ENCODE data around the gene ASIC1. TPM values are rescaled to one million over a fixed set of nuclear protein-coding genes. Genes with fewer than 3 reads are reported as not detected.

Gene ASIC1
- total and polyA plus RNA-seq, 2 of the 13 experiments (the other 11 are each of a cell fraction or from before 2014, with no cell fraction given) = 0.44 to 1.5 TPM

- H2AFZ ChIP-seq (ENCODE audit: low read length) = no peak overlapping the region
- FAIRE-seq (no peak), DNase-seq (ENCODE audit: low spot score) (no peak), ATAC-seq (peak; percentile 13; the same call in 2 of the 3 replicates)
- intact Hi-C loops (cut with micrococcal nuclease; ENCODE audit: unreplicated experiment) (loop anchor here (2.0 kb wide), 2 partner anchors 25 to 315 kb away; partner anchors contain the start of gene LARP4), in situ Hi-C loops (cut with HindIII; ENCODE audit: extremely low pct_ligation_motif_present, low pct_unique_long_range_greater_than_20kb) (no loop called here)
- CTCF ChIA-PET (ENCODE audit: low intra/inter-chr PET ratio, low total read pairs) = no interaction called here
- H3K9me3 ChIP-seq (ENCODE audit: low read length) = no peaks in the 10 kb centered on the region
- H3K9ac ChIP-seq (ENCODE audit: insufficient read depth, low read depth, low read length) = peak overlapping the region; percentile 74
- H3K36me3 ChIP-seq (replicated peaks in 1 of 2; ENCODE audit: control insufficient read depth in 1 of 2, insufficient read depth in 2 of 2, low read length in 2 of 2) = peaks cover 11 to 35% of the 10 kb centered on the region in 2 experiments
- peak overlapping the region; percentile 89 for H3K4me2 ChIP-seq (ENCODE audit: low read depth, low read length)
- H3K4me1 ChIP-seq (ENCODE audit: insufficient read depth, low read length) = peaks cover 76% of the 10 kb centered on the region
- peaks cover 4% of the 10 kb centered on the region; the same call in 1 of the 2 replicates for H4K20me1 ChIP-seq (ENCODE audit: insufficient read depth, low read length)
- POLR2A ChIA-PET = interaction anchor here (1.0 to 7.4 kb wide), 11 partner anchors 9 to 198 kb away, joined by 3 to 265 read pairs (median 7); partner anchors contain the start of genes CERS5, COX14, GPD1 and LIMA1
- no TSS peak for BruUV-seq (replicated peaks)
- TF ChIP-seq KDM5A (IDR thresholded peaks at IDR 0.05; ENCODE audit: borderline replicate concordance, low read length) (0 out of 2 replicates have a peak, but pooled peaks have one; percentile 27), DNMT1 (CRISPR knock-in tag; IDR thresholded peaks at IDR 0.05) (no peak)
- H3K4me3 ChIP-seq (replicated peaks in 1 of 3; ENCODE audit: insufficient read depth in 1 of 3, low read depth in 2 of 3, low read length in 3 of 3) = peak overlapping the region; percentile 58 to 77 (median 73)
- no peaks in the 10 kb centered on the region for H3K27me3 ChIP-seq (ENCODE audit: control insufficient read depth in 1 of 2, insufficient read depth in 2 of 2, low read length in 2 of 2)
- 23% methylated on average over 8 of the region's 8 CpGs for WGBS (ENCODE audit: low lambda C conversion rate)
- H3K79me2 ChIP-seq (ENCODE audit: insufficient read depth, low read length) = peaks cover 17% of the 10 kb centered on the region
- peak overlapping the region; percentile 88 for H3K27ac ChIP-seq (ENCODE audit: extremely low read length, insufficient read depth, low read length)
Observed at GRCh38 chr12:50085615-50086072, 28.2 kb downstream of the ASIC1 start.

- Histone ChIP-seq H3K9me3 (ENCODE audit: low read length) (no peaks in the 10 kb centered on the region), H3K27me3 (ENCODE audit: control insufficient read depth in 1 of 2, insufficient read depth in 2 of 2, low read length in 2 of 2) (no peaks in the 10 kb centered on the region), H3K36me3 (replicated peaks in 1 of 2; ENCODE audit: control insufficient read depth in 1 of 2, insufficient read depth in 2 of 2, low read length in 2 of 2) (peaks cover 11 to 36% of the 10 kb centered on the region in 2 experiments), H3K4me1 (ENCODE audit: insufficient read depth, low read length) (peaks cover 71% of the 10 kb centered on the region), H2AFZ (ENCODE audit: low read length) (no peak overlapping the region), H4K20me1 (ENCODE audit: insufficient read depth, low read length) (peaks cover 4% of the 10 kb centered on the region; the same call in 1 of the 2 replicates), H3K9ac (ENCODE audit: insufficient read depth, low read depth, low read length) (peak overlapping the region; percentile 74), H3K4me3 (replicated peaks in 1 of 3; ENCODE audit: insufficient read depth in 1 of 3, low read depth in 2 of 3, low read length in 3 of 3) (peak overlapping the region; percentile 58 to 77 (median 73)), H3K79me2 (ENCODE audit: insufficient read depth, low read length) (peaks cover 17% of the 10 kb centered on the region), H3K27ac (ENCODE audit: extremely low read length, insufficient read depth, low read length) (peak overlapping the region; percentile 88), H3K4me2 (ENCODE audit: low read depth, low read length) (peak overlapping the region; percentile 89)
- ChIA-PET CTCF (ENCODE audit: low intra/inter-chr PET ratio, low total read pairs) (no interaction called here), POLR2A (interaction anchor here (1.6 to 7.4 kb wide), 4 partner anchors 8 to 30 kb away, joined by 5 to 265 read pairs (median 18); partner anchors contain the start of genes COX14 and GPD1)
- BruUV-seq (replicated peaks) = no TSS peak
- DNase-seq (ENCODE audit: low spot score) (no peak), ATAC-seq (no peak), FAIRE-seq (no peak)
- intact Hi-C loops (cut with micrococcal nuclease; ENCODE audit: unreplicated experiment) = no loop called here
- TF ChIP-seq CTCF (CRISPR knock-in tag; IDR thresholded peaks at IDR 0.05) (0 out of 2 replicates have a peak, but pooled peaks have one; percentile 9), CENPX (CRISPR knock-in tag; IDR thresholded peaks at IDR 0.05) (no peak), MAFK (conservative IDR thresholded peaks at IDR 0.05 in 1 of 2, IDR thresholded peaks at IDR 0.05 in 1 of 2; ENCODE audit: low read length in 2 of 2) (peak; percentile 16 to 32; a peak in 2 of 4 replicates), GPBP1L1 (CRISPR knock-in tag; IDR thresholded peaks at IDR 0.05) (no peak), NR2C2 (CRISPR knock-in tag; IDR thresholded peaks at IDR 0.05; ENCODE audit: borderline replicate concordance) (no peak), ZNF574 (CRISPR knock-in tag; IDR thresholded peaks at IDR 0.05) (0 out of 2 replicates have a peak, but pooled peaks have one; percentile 23)
- in situ Hi-C loops (cut with HindIII; ENCODE audit: extremely low pct_ligation_motif_present, low pct_unique_long_range_greater_than_20kb) = no loop called here
- WGBS (ENCODE audit: low lambda C conversion rate) = 79% methylated on average over 3 of the region's 5 CpGs
Observed at GRCh38 chr12:50086148-50086547, 28.8 kb downstream of the ASIC1 start.

Measured in HepG2 (cell line).